ENCODE measurements around the gene NANS.

GRCh38 chr9:98091735-98092612 is 35.4 kb downstream of the NANS start:
- TF ChIP-seq CTCF (IDR thresholded peaks at IDR 0.05 in 2 of 3, conservative IDR thresholded peaks at IDR 0.05 in 1 of 3; ENCODE audit: borderline replicate concordance in 1 of 3, insufficient read depth in 1 of 3, low read depth in 2 of 3, low read length in 2 of 3) (no peak), ATF3 (IDR thresholded peaks at IDR 0.05) (no peak), POLR2A (IDR thresholded peaks at IDR 0.05; ENCODE audit: borderline replicate concordance, extremely low read depth, insufficient read depth, insufficient read length) (no peak), RAD21 (IDR thresholded peaks at IDR 0.05; ENCODE audit: low read depth) (no peak), POLR2AphosphoS5 (IDR thresholded peaks at IDR 0.05; ENCODE audit: low read depth, low read length) (no peak), EZH2 (IDR thresholded peaks at IDR 0.05) (no peak), SP1 (IDR thresholded peaks at IDR 0.05; ENCODE audit: low read depth) (no peak), EZH2phosphoT487 (IDR thresholded peaks at IDR 0.05; ENCODE audit: borderline replicate concordance) (no peak), MAX (IDR thresholded peaks at IDR 0.05) (no peak), CBX3 (IDR thresholded peaks at IDR 0.05; ENCODE audit: low read depth) (no peak), JUND (IDR thresholded peaks at IDR 0.05) (no peak)

Data from HCT116 (cell line).